GM23248 (cell line): ENCODE measurements around the gene GALNT17. TPM values are rescaled to one million over a fixed set of nuclear protein-coding genes. Genes with fewer than 3 reads are reported as not detected.

Experiments used
- DNase-seq: peaks from one replicate; pipeline ENCODE4 v3.0.0-alpha.2; 2015
- H2AFZ ChIP-seq: fragments of 200-600 bp; sonication (generic); 2 replicates; pipeline ENCODE4 v1.6.1; 2016; ENCODE audit warnings: antibody characterized with exemption
- H3F3A ChIP-seq: fragments of 200-600 bp; sonication (generic); 2 replicates; pipeline ENCODE4 v1.6.1; 2016; ENCODE audit warnings: mild to moderate bottlenecking, antibody characterized with exemption, mixed run types; ENCODE audit not compliant: insufficient read depth
- H3K27ac ChIP-seq: fragments of 200-600 bp; sonication (generic); 2 replicates; pipeline ENCODE4 v1.5.1; 2016; ENCODE audit warnings: mild to moderate bottlenecking
- H3K27me3 ChIP-seq: fragments of 200-600 bp; sonication (generic); replicated peaks from 2 replicates; pipeline ENCODE4 v1.6.1; 2016; ENCODE audit warnings: mild to moderate bottlenecking; ENCODE audit not compliant: insufficient read depth
- H3K36me3 ChIP-seq: fragments of 200-600 bp; sonication (generic); 2 replicates; pipeline ENCODE4 v1.6.1; 2016; ENCODE audit warnings: low read depth, mild to moderate bottlenecking
- H3K4me1 ChIP-seq: fragments of 200-600 bp; sonication (generic); 2 replicates; pipeline ENCODE4 v1.6.1; 2016; ENCODE audit warnings: mild to moderate bottlenecking; ENCODE audit not compliant: insufficient read depth
- H3K4me2 ChIP-seq: fragments of 200-600 bp; sonication (generic); one replicate; pipeline ENCODE4 v1.6.1; 2016; ENCODE audit warnings: mild to moderate bottlenecking; ENCODE audit not compliant: unreplicated experiment
- H3K4me3 ChIP-seq: fragments of 200-600 bp; sonication (generic); 2 replicates; pipeline ENCODE4 v1.5.1; 2016; ENCODE audit warnings: mild to moderate bottlenecking
- H3K79me2 ChIP-seq: fragments of 200-600 bp; sonication (generic); 2 replicates; pipeline ENCODE4 v1.6.1; 2016; ENCODE audit warnings: mild to moderate bottlenecking; ENCODE audit not compliant: insufficient read depth
- H3K9ac ChIP-seq: fragments of 200-600 bp; sonication (generic); 2 replicates; pipeline ENCODE4 v1.6.1; 2016; ENCODE audit warnings: mild to moderate bottlenecking
- H3K9me2 ChIP-seq: fragments of 200-600 bp; sonication (generic); 2 replicates; pipeline ENCODE4 v1.6.1; 2016; ENCODE audit warnings: mixed run types, mild to moderate bottlenecking, moderate library complexity; ENCODE audit not compliant: insufficient read depth
- H3K9me3 ChIP-seq: fragments of 200-600 bp; sonication (generic); one replicate; pipeline ENCODE4 v1.6.1; 2017; ENCODE audit warnings: low read depth
- H4K20me1 ChIP-seq: fragments of 200-600 bp; sonication (generic); 2 replicates; pipeline ENCODE4 v1.6.0; 2016; ENCODE audit not compliant: insufficient read depth
- EZH2 ChIP-seq: fragments of 200-600 bp; sonication (generic); IDR thresholded peaks from 2 replicates; pipeline ENCODE4 v1.6.1; 2018; ENCODE audit warnings: antibody characterized with exemption, mild to moderate bottlenecking; ENCODE audit not compliant: insufficient read depth, poor library complexity, severe bottlenecking
- EZH2phosphoT487 ChIP-seq: fragments of 200-600 bp; sonication (generic); IDR thresholded peaks from 2 replicates; pipeline ENCODE4 v1.6.1; 2018; ENCODE audit warnings: antibody characterized with exemption, moderate library complexity, mild to moderate bottlenecking, low read depth; ENCODE audit not compliant: insufficient read depth
- WGBS, 2 experiments: methylation state at CpG; one replicate each; pipeline ENCODE4 v1.1.6; 2015 to 2017; ENCODE audit warnings: low lambda C conversion rate in 2 of 2, low coverage in 1 of 2; ENCODE audit errors: missing lambda C conversion rate in 2 of 2; 5-methylcytosine and 5-hydroxymethylcytosine counted together
- in situ Hi-C: fragments of 300-500 bp; cut with MboI; formaldehyde crosslinking; loops from 2 replicates; pipeline ENCODE4 v1.15.0; 2020
- polyA plus RNA-seq: library from polyadenylated mRNA; unstranded; fragments of >200 nt; fragmentation: Nextera tagmentation; extraction: Ambion mirVana; gene quantifications from 2 replicates; pipeline ENCODE4 v1.2.1, GENCODE V29; 2016
- total RNA-seq: library from RNA; depleted of rRNA; stranded (reverse); fragments of >200 nt; shearing (Covaris generic); gene quantifications from 2 replicates; pipeline ENCODE4 v1.2.3, GENCODE V29; 2014

GALNT17 gene
- total and polyA plus RNA-seq, 2 experiments from 2014 or later, result not detected

- no peaks in the 10 kb centered on the region for H3K9me2 ChIP-seq
- H2AFZ ChIP-seq, result peak overlapping the region; percentile 73
- H3K9ac ChIP-seq, result peak overlapping the region; percentile 76
- no peaks in the 10 kb centered on the region for H3K79me2 ChIP-seq
- H3K27me3 ChIP-seq, result no peaks in the 10 kb centered on the region
- H3K27ac ChIP-seq, result peak overlapping the region; percentile 99
- H3K9me3 ChIP-seq, result no peaks in the 10 kb centered on the region
- H3F3A ChIP-seq, result peaks cover 15% of the 10 kb centered on the region
- peak overlapping the region; percentile 55 for H3K4me3 ChIP-seq
- in situ Hi-C loops, result no loop called here
- peak overlapping the region; percentile 72 for H3K4me2 ChIP-seq
- peaks cover 17% of the 10 kb centered on the region for H3K4me1 ChIP-seq
- H3K36me3 ChIP-seq, result no peaks in the 10 kb centered on the region
- 0 to 1% methylated on average over 6 of the region's 6 CpGs for WGBS, 2 experiments
- DNase-seq, result peak; percentile 98
- H4K20me1 ChIP-seq, result no peaks in the 10 kb centered on the region
- TF ChIP-seq EZH2 (no peak), EZH2phosphoT487 (no peak)
Observed at GRCh38 chr7:71486856-71487628, 355.1 kb downstream of the GALNT17 start.

GRCh38 chr7:71488308-71488707 is 356.4 kb downstream of the GALNT17 start:
- no peaks in the 10 kb centered on the region for H4K20me1 ChIP-seq

GRCh38 chr7:71491336-71491735 is 359.4 kb downstream of the GALNT17 start:
- in situ Hi-C loops, result no loop called here
- Histone ChIP-seq H3K27me3 (no peaks in the 10 kb centered on the region), H3K79me2 (no peaks in the 10 kb centered on the region), H3K27ac (no peak overlapping the region), H3K4me1 (peaks cover 17% of the 10 kb centered on the region), H3F3A (peaks cover 14% of the 10 kb centered on the region), H2AFZ (no peak overlapping the region), H3K9ac (no peak overlapping the region), H4K20me1 (no peaks in the 10 kb centered on the region), H3K4me2 (no peak overlapping the region), H3K9me3 (no peaks in the 10 kb centered on the region), H3K9me2 (no peaks in the 10 kb centered on the region), H3K4me3 (no peak overlapping the region), H3K36me3 (no peaks in the 10 kb centered on the region)
- no peak for DNase-seq
- 54% methylated on average over 6 of the region's 6 CpGs for WGBS, 2 experiments
- TF ChIP-seq EZH2 (no peak), EZH2phosphoT487 (no peak)

More at GRCh38 chr7:71488308-71488707, 356.4 kb downstream of the GALNT17 start:
- peak overlapping the region; percentile 99 for H3K27ac ChIP-seq
- H3K9me2 ChIP-seq, result no peaks in the 10 kb centered on the region
- TF ChIP-seq EZH2phosphoT487 (no peak), EZH2 (no peak)
- no peak overlapping the region for H2AFZ ChIP-seq
- H3K4me2 ChIP-seq, result no peak overlapping the region
- no peaks in the 10 kb centered on the region for H3K9me3 ChIP-seq
- peaks cover 17% of the 10 kb centered on the region for H3K4me1 ChIP-seq
- H3K36me3 ChIP-seq, result no peaks in the 10 kb centered on the region
- 65 to 84% methylated on average over 2 of the region's 2 CpGs for WGBS, 2 experiments
- no peak overlapping the region for H3K9ac ChIP-seq
- DNase-seq, result peak; percentile 39
- no peak overlapping the region for H3K4me3 ChIP-seq
- peaks cover 15% of the 10 kb centered on the region for H3F3A ChIP-seq
- H3K79me2 ChIP-seq, result no peaks in the 10 kb centered on the region
- no peaks in the 10 kb centered on the region for H3K27me3 ChIP-seq
- in situ Hi-C loops, result no loop called here

- Histone ChIP-seq H3K4me2 (no peak overlapping the region), H3K9me2 (no peaks in the 10 kb centered on the region), H3K36me3 (no peaks in the 10 kb centered on the region), H3K27me3 (no peaks in the 10 kb centered on the region), H3K9me3 (no peaks in the 10 kb centered on the region), H3K4me1 (no peaks in the 10 kb centered on the region), H3K4me3 (no peak overlapping the region), H3K27ac (no peak overlapping the region), H3K79me2 (no peaks in the 10 kb centered on the region), H3F3A (no peaks in the 10 kb centered on the region), H3K9ac (no peak overlapping the region), H4K20me1 (no peaks in the 10 kb centered on the region), H2AFZ (no peak overlapping the region)
- no peak for DNase-seq
- TF ChIP-seq EZH2, result no peak
- no peak for TF ChIP-seq EZH2phosphoT487
- WGBS, 2 experiments, result 67 to 78% methylated on average over 4 of the region's 4 CpGs
- in situ Hi-C loops, result no loop called here
Observed at GRCh38 chr7:71495828-71496227, 363.9 kb downstream of the GALNT17 start.
